ENCODE measurements around the gene MYO1D. TPM values are rescaled to one million over a fixed set of nuclear protein-coding genes. Genes with fewer than 3 reads are reported as not detected.
"Not testable (repeated sequence)": the region's sequence is repeated elsewhere in the genome, so short reads cannot be mapped to it uniquely, and the experiment has no call there.

Gene MYO1D
- total RNA-seq, 1 donor from 2014 or later: 48.8 TPM

GRCh38 chr17:32725697-32726096, 151.2 kb downstream of the MYO1D start:
- DNase-seq: no peak

GRCh38 chr17:32723310-32723955, 153.5 kb downstream of the MYO1D start:
- DNase-seq: no peak

GRCh38 chr17:32722733-32723132, 154.2 kb downstream of the MYO1D start:
- no peak for DNase-seq

- no peak for DNase-seq
These were observed 156.3 kb downstream of the MYO1D start for GRCh38 chr17:32720671-32721070.

- DNase-seq: no peak
These were observed 157.2 kb downstream of the MYO1D start for GRCh38 chr17:32719689-32720088.

GRCh38 chr17:32714922-32715321, 162.0 kb downstream of the MYO1D start:
- not testable (repeated sequence) for DNase-seq

GRCh38 chr17:32714206-32714605, 162.7 kb downstream of the MYO1D start:
- DNase-seq: not testable (repeated sequence)

- DNase-seq: no peak
These were observed 163.8 kb downstream of the MYO1D start for GRCh38 chr17:32713081-32713480.

- DNase-seq: no peak
These were observed 167.4 kb downstream of the MYO1D start for GRCh38 chr17:32709562-32709961.

GRCh38 chr17:32701871-32702270, 175.1 kb downstream of the MYO1D start:
- no peak for DNase-seq

GRCh38 chr17:32699247-32699646, 177.7 kb downstream of the MYO1D start:
- no peak for DNase-seq

- no peak for DNase-seq
These were observed 178.9 kb downstream of the MYO1D start for GRCh38 chr17:32697728-32698625.

GRCh38 chr17:32696426-32696825, 180.5 kb downstream of the MYO1D start:
- no peak for DNase-seq

GRCh38 chr17:32695864-32696263, 181.1 kb downstream of the MYO1D start:
- no peak for DNase-seq

- DNase-seq: no peak
These were observed 183.6 kb downstream of the MYO1D start for GRCh38 chr17:32693194-32693897.

GRCh38 chr17:32692179-32692578, 184.7 kb downstream of the MYO1D start:
- no peak for DNase-seq

GRCh38 chr17:32689348-32689747, 187.6 kb downstream of the MYO1D start:
- peak; percentile 40 for DNase-seq

- DNase-seq: peak; percentile 54
These were observed 188.7 kb downstream of the MYO1D start for GRCh38 chr17:32688221-32688620.

GRCh38 chr17:32684087-32684958, 192.6 kb downstream of the MYO1D start:
- no peak for DNase-seq

GRCh38 chr17:32673964-32674363, 203.0 kb downstream of the MYO1D start:
- peak; percentile 39 for DNase-seq

GRCh38 chr17:32672711-32673110, 204.2 kb downstream of the MYO1D start:
- DNase-seq: peak; percentile 36

GRCh38 chr17:32671896-32672295, 205.0 kb downstream of the MYO1D start:
- peak; percentile 49 for DNase-seq
